HEK293 (cell line): Measurements from ENCODE around the gene SPNS2.

Source experiments
- CTCF ChIA-PET: fragments of 350-600 bp; formaldehyde crosslinking; extraction: SDS; loops from one replicate; lab custom pipeline; 2021; ENCODE audit warnings: antibody characterized with exemption; lab: Yijun Ruan, JAX
- POLR2A ChIA-PET: fragments of 300-600 bp; formaldehyde crosslinking; extraction: SDS; loops from one replicate; lab custom pipeline; 2020; ENCODE audit warnings: antibody characterized with exemption, inconsistent platforms; lab: Yijun Ruan, JAX
- H3K27ac ChIP-seq: fragments of 200-500 bp; sonication (Bioruptor generic); 2 replicates; pipeline ENCODE4 v1.5.1; 2014; ENCODE audit warnings: low read depth, low read length, control low read depth, inconsistent platforms; ENCODE audit errors: extremely low read depth
- H3K36me3 ChIP-seq, 2 experiments: fragments of 200-500 bp in 1 of 2; sonication (Bioruptor generic) in 1 of 2; 1 replicate in 1 of 2; 2 replicates in 1 of 2; pipeline ENCODE4 v1.5.1; 2014 to 2017; ENCODE audit warnings: inconsistent platforms in 2 of 2, low read length in 2 of 2; ENCODE audit not compliant: control insufficient read depth in 2 of 2, insufficient read depth in 1 of 2
- H3K4me1 ChIP-seq: fragments of 200-500 bp; sonication (Bioruptor generic); 2 replicates; pipeline ENCODE4 v1.5.1; 2014; ENCODE audit warnings: mild to moderate bottlenecking, low read length, inconsistent platforms; ENCODE audit not compliant: control insufficient read depth, insufficient read depth
- H3K4me3 ChIP-seq: 2 replicates; pipeline ENCODE4 v1.5.1; 2011; ENCODE audit warnings: low read depth, mild to moderate bottlenecking, control low read depth, low read length, moderate library complexity
- H3K9me3 ChIP-seq: fragments of 200-500 bp; sonication (Bioruptor generic); 2 replicates; pipeline ENCODE4 v1.5.1; 2014; ENCODE audit warnings: low read depth, low read length, inconsistent platforms; ENCODE audit not compliant: control insufficient read depth, insufficient read depth
- ATF2 ChIP-seq: fragments of 450-650 bp; formaldehyde crosslinking; IDR thresholded peaks from 2 replicates; pipeline ENCODE4 v1.5.1; 2016; ENCODE audit warnings: missing biosample characterization, missing genetic modification characterization, low read depth
- BCL11B ChIP-seq: fragments of 450-650 bp; formaldehyde crosslinking; IDR thresholded peaks from 2 replicates; pipeline ENCODE4 v1.5.1; 2016; ENCODE audit warnings: low read depth, missing biosample characterization, missing genetic modification characterization
- EGR2 ChIP-seq: fragments of 450-650 bp; formaldehyde crosslinking; IDR thresholded peaks from 2 replicates; pipeline ENCODE4 v1.5.1; 2016; ENCODE audit warnings: low read depth, missing biosample characterization, missing genetic modification characterization
- FEZF1 ChIP-seq: fragments of 450-650 bp; formaldehyde crosslinking; IDR thresholded peaks from 2 replicates; pipeline ENCODE4 v1.5.1; 2016; ENCODE audit warnings: missing biosample characterization, missing genetic modification characterization
- GLIS1 ChIP-seq: fragments of 450-650 bp; formaldehyde crosslinking; IDR thresholded peaks from 2 replicates; pipeline ENCODE4 v1.5.1; 2016; ENCODE audit warnings: missing biosample characterization, missing genetic modification characterization
- HIC1 ChIP-seq: fragments of 450-650 bp; formaldehyde crosslinking; IDR thresholded peaks from 2 replicates; pipeline ENCODE4 v1.5.1; 2016; ENCODE audit warnings: missing biosample characterization, missing genetic modification characterization
- HOXD13 ChIP-seq: sonication (generic); formaldehyde crosslinking; IDR thresholded peaks from 2 replicates; pipeline ENCODE4 v1.8.0; 2022; ENCODE audit warnings: missing genetic modification reagents, borderline replicate concordance
- OVOL3 ChIP-seq: fragments of 450-650 bp; formaldehyde crosslinking; IDR thresholded peaks from 2 replicates; pipeline ENCODE4 v1.5.1; 2016; ENCODE audit warnings: missing biosample characterization, missing genetic modification characterization
- SCRT2 ChIP-seq: fragments of 450-650 bp; formaldehyde crosslinking; IDR thresholded peaks from 2 replicates; pipeline ENCODE4 v1.5.1; 2016; ENCODE audit warnings: missing biosample characterization, missing genetic modification characterization
- ZFHX2 ChIP-seq: fragments of 450-650 bp; formaldehyde crosslinking; conservative IDR thresholded peaks from 2 replicates; pipeline ENCODE4 v1.5.1; 2016; ENCODE audit warnings: missing biosample characterization, missing genetic modification characterization
- ZIC2 ChIP-seq: fragments of 450-650 bp; formaldehyde crosslinking; IDR thresholded peaks from 2 replicates; pipeline ENCODE4 v1.5.1; 2016; ENCODE audit warnings: missing biosample characterization, missing genetic modification characterization
- ZNF121 ChIP-seq: fragments of 450-650 bp; formaldehyde crosslinking; IDR thresholded peaks from 2 replicates; pipeline ENCODE4 v1.5.1; 2016; ENCODE audit warnings: missing biosample characterization, missing genetic modification characterization
- ZNF146 ChIP-seq: fragments of 450-650 bp; formaldehyde crosslinking; IDR thresholded peaks from 2 replicates; pipeline ENCODE4 v1.5.1; 2016; ENCODE audit warnings: missing biosample characterization, missing genetic modification characterization
- ZNF175 ChIP-seq: fragments of 450-650 bp; formaldehyde crosslinking; IDR thresholded peaks from 2 replicates; pipeline ENCODE4 v1.5.1; 2016; ENCODE audit warnings: missing biosample characterization, missing genetic modification characterization
- ZNF248 ChIP-seq: fragments of 450-650 bp; formaldehyde crosslinking; IDR thresholded peaks from 2 replicates; pipeline ENCODE4 v1.5.1; 2017; ENCODE audit warnings: missing biosample characterization, missing genetic modification characterization
- ZNF302 ChIP-seq: fragments of 450-650 bp; formaldehyde crosslinking; IDR thresholded peaks from 2 replicates; pipeline ENCODE4 v1.5.1; 2016; ENCODE audit warnings: missing biosample characterization, missing genetic modification characterization, low read depth
- ZNF324 ChIP-seq: fragments of 450-650 bp; formaldehyde crosslinking; IDR thresholded peaks from 2 replicates; pipeline ENCODE4 v1.5.1; 2016; ENCODE audit warnings: missing biosample characterization, missing genetic modification characterization
- ZNF629 ChIP-seq: fragments of 450-650 bp; formaldehyde crosslinking; IDR thresholded peaks from 2 replicates; pipeline ENCODE4 v1.5.1; 2017; ENCODE audit warnings: missing biosample characterization, missing genetic modification characterization
- ZNF768 ChIP-seq: fragments of 450-650 bp; formaldehyde crosslinking; IDR thresholded peaks from 2 replicates; pipeline ENCODE4 v1.5.1; 2018; ENCODE audit warnings: missing biosample characterization, mild to moderate bottlenecking, missing genetic modification characterization
- ZNF777 ChIP-seq: fragments of 450-650 bp; formaldehyde crosslinking; IDR thresholded peaks from 2 replicates; pipeline ENCODE4 v1.5.1; 2017; ENCODE audit warnings: missing biosample characterization, missing genetic modification characterization, borderline replicate concordance
- ZNF791 ChIP-seq: fragments of 450-650 bp; formaldehyde crosslinking; IDR thresholded peaks from 2 replicates; pipeline ENCODE4 v1.5.1; 2016; ENCODE audit warnings: missing biosample characterization, missing genetic modification characterization
- ZSCAN5A ChIP-seq: fragments of 450-650 bp; formaldehyde crosslinking; IDR thresholded peaks from 2 replicates; pipeline ENCODE4 v1.5.1; 2016; ENCODE audit warnings: missing biosample characterization, missing genetic modification characterization
- ZXDB ChIP-seq: fragments of 450-650 bp; formaldehyde crosslinking; IDR thresholded peaks from 2 replicates; pipeline ENCODE4 v1.5.1; 2016; ENCODE audit warnings: missing biosample characterization, missing genetic modification characterization

SPNS2 gene

GRCh38 chr17:4513113-4514032, 14.7 kb downstream of the SPNS2 start:
- ChIA-PET POLR2A (no interaction called here), CTCF (no interaction called here)
- no peaks in the 10 kb centered on the region for H3K4me1 ChIP-seq
- TF ChIP-seq ZFHX2 (tag by site-specific recombination) (peak; percentile 70), FEZF1 (tag by site-specific recombination) (no peak), ZNF768 (no peak), EGR2 (tag by site-specific recombination) (peak; percentile 64), ZXDB (tag by site-specific recombination) (no peak), ZNF324 (tag by site-specific recombination) (no peak), ZIC2 (tag by site-specific recombination) (0 out of 2 replicates have a peak, but pooled peaks have one; percentile 18), OVOL3 (tag by site-specific recombination) (no peak), ZNF248 (tag by site-specific recombination) (no peak), ZNF791 (no peak), ZNF777 (tag by site-specific recombination) (no peak), ZSCAN5A (tag by site-specific recombination) (no peak), ZNF629 (tag by site-specific recombination) (no peak), SCRT2 (tag by site-specific recombination) (no peak), HIC1 (tag by site-specific recombination) (no peak), ATF2 (tag by site-specific recombination) (no peak), ZNF146 (tag by site-specific recombination) (no peak), ZNF175 (tag by site-specific recombination) (no peak), HOXD13 (CRISPR knock-in tag) (no peak), BCL11B (tag by site-specific recombination) (no peak), ZNF302 (tag by site-specific recombination) (no peak), GLIS1 (tag by site-specific recombination) (no peak), ZNF121 (tag by site-specific recombination) (no peak)
- no peak overlapping the region for H3K27ac ChIP-seq
- H3K36me3 ChIP-seq, result no peaks in the 10 kb centered on the region
- no peak overlapping the region for H3K4me3 ChIP-seq
- no peaks in the 10 kb centered on the region for H3K9me3 ChIP-seq
